Midbrain (tissue), 1 donor: Measurements from ENCODE around the gene SNIP1.
"Not testable (repeated sequence)": the region's sequence is repeated elsewhere in the genome, so short reads cannot be mapped to it uniquely, and the experiment has no call there.

Source experiments
- DNase-seq: peaks from one replicate; lab custom pipeline; 2025; lab: John Stamatoyannopoulos, UW

Gene SNIP1

GRCh38 chr1:37553927-37554808 is at the start of gene SNIP1:
SNIP1 (minus strand) TSS chr1:37554293; CDS start chr1:37554229, 64 bp downstream.
- peak; percentile 97 for DNase-seq

- no peak for DNase-seq
Observed at GRCh38 chr1:37602750-37603694, 48.9 kb upstream of the SNIP1 start.

GRCh38 chr1:37601441-37601840 is 47.3 kb upstream of the SNIP1 start:
- no peak for DNase-seq

- DNase-seq: no peak
Observed at GRCh38 chr1:37599940-37600339, 45.8 kb upstream of the SNIP1 start.

GRCh38 chr1:37596182-37596667 is 42.1 kb upstream of the SNIP1 start:
- no peak for DNase-seq

GRCh38 chr1:37595440-37596181 is 41.5 kb upstream of the SNIP1 start, which contains the start of gene GNL2:
GNL2 (minus strand) TSS chr1:37595937; CDS start chr1:37595822, 115 bp downstream.
- peak; percentile 97 for DNase-seq

- no peak for DNase-seq
Observed at GRCh38 chr1:37593726-37594125, 39.6 kb upstream of the SNIP1 start.

- DNase-seq: no peak
Observed at GRCh38 chr1:37588939-37589338, 34.8 kb upstream of the SNIP1 start.

- not testable (repeated sequence) for DNase-seq
Observed at GRCh38 chr1:37584544-37584943, 30.5 kb upstream of the SNIP1 start.

GRCh38 chr1:37575692-37576091 is 21.6 kb upstream of the SNIP1 start:
- no peak for DNase-seq

GRCh38 chr1:37574834-37575480 is 20.9 kb upstream of the SNIP1 start:
- DNase-seq: no peak

- no peak for DNase-seq
Observed at GRCh38 chr1:37570528-37571334, 16.6 kb upstream of the SNIP1 start.

- no peak for DNase-seq
Observed at GRCh38 chr1:37567023-37567422, 12.9 kb upstream of the SNIP1 start.

- DNase-seq: no peak
Observed at GRCh38 chr1:37564892-37565291, 10.8 kb upstream of the SNIP1 start.

- DNase-seq: no peak
Observed at GRCh38 chr1:37562984-37563383, 8.9 kb upstream of the SNIP1 start.

- no peak for DNase-seq
Observed at GRCh38 chr1:37561133-37562132, 7.3 kb upstream of the SNIP1 start.

- no peak for DNase-seq
Observed at GRCh38 chr1:37560401-37561132, 6.5 kb upstream of the SNIP1 start.

- DNase-seq: not testable (repeated sequence)
Observed at GRCh38 chr1:37559957-37560379, 5.9 kb upstream of the SNIP1 start.
